ENCODE results near the gene TMC1. TPM values are rescaled to one million over a fixed set of nuclear protein-coding genes. Genes with fewer than 3 reads are reported as not detected.

The TMC1 gene
- polyA plus RNA-seq, 3 donors from 2014 or later, result not detected

GRCh38 chr9:72592502-72593403 is 71.3 kb downstream of the TMC1 start:
- Mint-ChIP-seq H3K36me3 (no peaks in the 10 kb centered on the region), H3K4me3 (no peak overlapping the region), H3K27ac (no peak overlapping the region), H3K9me3 (no peaks in the 10 kb centered on the region), H3K27me3 (ENCODE audit: low read depth in 3 of 3) (peaks cover 0 to 10% (median 4%) of the 10 kb centered on the region in 3 donors), H3K4me1 (peaks cover 0 to 2% of the 10 kb centered on the region in 2 donors)
- peak; percentile 32 to 60 (median 48) for DNase-seq

- peak in 1 of 3 donors; percentile 9 for DNase-seq
- H3K27ac Mint-ChIP-seq, result peak overlapping the region in 1 of 6 donors; percentile 68
Observed at GRCh38 chr9:72596451-72597180, 75.2 kb downstream of the TMC1 start.

GRCh38 chr9:72597181-72597517 is 75.7 kb downstream of the TMC1 start:
- Mint-ChIP-seq H3K4me3 (no peak overlapping the region), H3K9me3 (no peaks in the 10 kb centered on the region), H3K4me1 (no peaks in the 10 kb centered on the region), H3K36me3 (no peaks in the 10 kb centered on the region), H3K27ac (no peak overlapping the region), H3K27me3 (ENCODE audit: low read depth in 3 of 3) (peaks cover 0 to 11% (median 2%) of the 10 kb centered on the region in 3 donors)
- DNase-seq, result no peak

More at GRCh38 chr9:72596451-72597180, 75.2 kb downstream of the TMC1 start:
- Mint-ChIP-seq H3K4me1 (no peaks in the 10 kb centered on the region), H3K27me3 (ENCODE audit: low read depth in 3 of 3) (peaks cover 0 to 11% (median 2%) of the 10 kb centered on the region in 3 donors), H3K36me3 (no peaks in the 10 kb centered on the region), H3K9me3 (no peaks in the 10 kb centered on the region), H3K4me3 (no peak overlapping the region)

GRCh38 chr9:72597601-72598000 is 76.2 kb downstream of the TMC1 start:
- Mint-ChIP-seq H3K27ac (no peak overlapping the region), H3K4me3 (no peak overlapping the region), H3K4me1 (no peaks in the 10 kb centered on the region), H3K36me3 (no peaks in the 10 kb centered on the region), H3K9me3 (no peaks in the 10 kb centered on the region), H3K27me3 (ENCODE audit: low read depth in 3 of 3) (peaks cover 0 to 9% (median 2%) of the 10 kb centered on the region in 3 donors)
- no peak for DNase-seq

GRCh38 chr9:72598639-72599038 is 77.2 kb downstream of the TMC1 start:
- Mint-ChIP-seq H3K27me3 (ENCODE audit: low read depth in 3 of 3) (peaks cover 0 to 6% (median 2%) of the 10 kb centered on the region in 3 donors), H3K4me3 (no peak overlapping the region), H3K27ac (no peak overlapping the region), H3K9me3 (no peaks in the 10 kb centered on the region), H3K36me3 (no peaks in the 10 kb centered on the region), H3K4me1 (no peaks in the 10 kb centered on the region)
- no peak for DNase-seq

GRCh38 chr9:72599874-72600534 is 78.6 kb downstream of the TMC1 start:
- Mint-ChIP-seq H3K27ac (peak overlapping the region in 1 of 6 donors; percentile 4), H3K27me3 (ENCODE audit: low read depth in 3 of 3) (peaks cover 0 to 4% (median 2%) of the 10 kb centered on the region in 3 donors), H3K4me3 (no peak overlapping the region), H3K9me3 (no peaks in the 10 kb centered on the region), H3K4me1 (no peaks in the 10 kb centered on the region), H3K36me3 (no peaks in the 10 kb centered on the region)
- DNase-seq, result no peak

- no peak for DNase-seq
- H3K27ac Mint-ChIP-seq, result no peak overlapping the region
- no peak overlapping the region for H3K4me3 Mint-ChIP-seq
- H3K27me3 Mint-ChIP-seq (ENCODE audit: low read depth in 3 of 3), result peaks cover 0 to 2% (median 2%) of the 10 kb centered on the region in 3 donors
- no peaks in the 10 kb centered on the region for H3K9me3 Mint-ChIP-seq
- H3K36me3 Mint-ChIP-seq, result no peaks in the 10 kb centered on the region
- no peaks in the 10 kb centered on the region for H3K4me1 Mint-ChIP-seq
Observed at GRCh38 chr9:72600671-72601070, 79.3 kb downstream of the TMC1 start.

GRCh38 chr9:72601615-72602014 is 80.2 kb downstream of the TMC1 start:
- Mint-ChIP-seq H3K27me3 (ENCODE audit: low read depth in 3 of 3) (peaks cover 0 to 5% (median under 1%) of the 10 kb centered on the region in 3 donors), H3K36me3 (no peaks in the 10 kb centered on the region), H3K9me3 (no peaks in the 10 kb centered on the region), H3K4me3 (no peak overlapping the region), H3K4me1 (no peaks in the 10 kb centered on the region), H3K27ac (no peak overlapping the region)
- DNase-seq, result no peak

- Mint-ChIP-seq H3K9me3 (peaks cover 0 to 3% (median 0%) of the 10 kb centered on the region in 6 donors), H3K4me1 (no peaks in the 10 kb centered on the region), H3K36me3 (no peaks in the 10 kb centered on the region), H3K4me3 (no peak overlapping the region), H3K27me3 (ENCODE audit: low read depth in 3 of 3) (peaks cover 1 to 4% (median 4%) of the 10 kb centered on the region in 3 donors), H3K27ac (no peak overlapping the region)
- DNase-seq, result no peak
Observed at GRCh38 chr9:72612449-72612848, 91.0 kb downstream of the TMC1 start.

- no peak for DNase-seq
- H3K4me1 Mint-ChIP-seq, result no peaks in the 10 kb centered on the region
- H3K4me3 Mint-ChIP-seq, result no peak overlapping the region
- H3K27ac Mint-ChIP-seq, result no peak overlapping the region
- H3K27me3 Mint-ChIP-seq (ENCODE audit: low read depth in 3 of 3), result peaks cover 1 to 4% (median 3%) of the 10 kb centered on the region in 3 donors
- no peaks in the 10 kb centered on the region for H3K36me3 Mint-ChIP-seq
- H3K9me3 Mint-ChIP-seq, result peaks cover 0 to 1% (median 0%) of the 10 kb centered on the region in 6 donors
Observed at GRCh38 chr9:72614067-72614466, 92.7 kb downstream of the TMC1 start.

- Mint-ChIP-seq H3K9me3 (peaks cover 0 to 1% (median 0%) of the 10 kb centered on the region in 6 donors), H3K27me3 (ENCODE audit: low read depth in 3 of 3) (peaks cover 0 to 4% (median 1%) of the 10 kb centered on the region in 3 donors), H3K4me3 (no peak overlapping the region), H3K36me3 (no peaks in the 10 kb centered on the region), H3K4me1 (no peaks in the 10 kb centered on the region), H3K27ac (no peak overlapping the region)
- no peak for DNase-seq
Observed at GRCh38 chr9:72615931-72616330, 94.5 kb downstream of the TMC1 start.

GRCh38 chr9:72618811-72619210 is 97.4 kb downstream of the TMC1 start:
- H3K27ac Mint-ChIP-seq, result no peak overlapping the region
- H3K9me3 Mint-ChIP-seq, result no peaks in the 10 kb centered on the region
- H3K4me1 Mint-ChIP-seq, result no peaks in the 10 kb centered on the region
- H3K36me3 Mint-ChIP-seq, result no peaks in the 10 kb centered on the region
- H3K27me3 Mint-ChIP-seq (ENCODE audit: low read depth in 3 of 3), result peaks cover 0 to under 1% (median 0%) of the 10 kb centered on the region in 3 donors
- H3K4me3 Mint-ChIP-seq, result no peak overlapping the region
- no peak for DNase-seq

GRCh38 chr9:72622186-72622585 is 100.8 kb downstream of the TMC1 start:
- H3K9me3 Mint-ChIP-seq, result no peaks in the 10 kb centered on the region
- no peaks in the 10 kb centered on the region for H3K36me3 Mint-ChIP-seq
- no peaks in the 10 kb centered on the region for H3K4me1 Mint-ChIP-seq
- no peak for DNase-seq
- H3K27me3 Mint-ChIP-seq (ENCODE audit: low read depth in 3 of 3), result peaks cover 0 to 5% (median 0%) of the 10 kb centered on the region in 3 donors
- H3K4me3 Mint-ChIP-seq, result no peak overlapping the region
- no peak overlapping the region for H3K27ac Mint-ChIP-seq

GRCh38 chr9:72623156-72623555 is 101.7 kb downstream of the TMC1 start:
- H3K4me3 Mint-ChIP-seq, result no peak overlapping the region
- no peak for DNase-seq

More at GRCh38 chr9:72623156-72623555, 101.7 kb downstream of the TMC1 start:
- H3K4me1 Mint-ChIP-seq, result no peaks in the 10 kb centered on the region
- no peaks in the 10 kb centered on the region for H3K36me3 Mint-ChIP-seq
- peaks cover 0 to 5% (median 0%) of the 10 kb centered on the region in 3 donors for H3K27me3 Mint-ChIP-seq (ENCODE audit: low read depth in 3 of 3)
- H3K27ac Mint-ChIP-seq, result no peak overlapping the region
- no peaks in the 10 kb centered on the region for H3K9me3 Mint-ChIP-seq
